Putamen (tissue), 1 donor: ENCODE measurements around the gene UTP11.

Source experiments
- DNase-seq: peaks from one replicate; pipeline ENCODE4 v3.0.0-alpha.2; 2016; ENCODE audit warnings: low spot score

The UTP11 gene

DNA sequence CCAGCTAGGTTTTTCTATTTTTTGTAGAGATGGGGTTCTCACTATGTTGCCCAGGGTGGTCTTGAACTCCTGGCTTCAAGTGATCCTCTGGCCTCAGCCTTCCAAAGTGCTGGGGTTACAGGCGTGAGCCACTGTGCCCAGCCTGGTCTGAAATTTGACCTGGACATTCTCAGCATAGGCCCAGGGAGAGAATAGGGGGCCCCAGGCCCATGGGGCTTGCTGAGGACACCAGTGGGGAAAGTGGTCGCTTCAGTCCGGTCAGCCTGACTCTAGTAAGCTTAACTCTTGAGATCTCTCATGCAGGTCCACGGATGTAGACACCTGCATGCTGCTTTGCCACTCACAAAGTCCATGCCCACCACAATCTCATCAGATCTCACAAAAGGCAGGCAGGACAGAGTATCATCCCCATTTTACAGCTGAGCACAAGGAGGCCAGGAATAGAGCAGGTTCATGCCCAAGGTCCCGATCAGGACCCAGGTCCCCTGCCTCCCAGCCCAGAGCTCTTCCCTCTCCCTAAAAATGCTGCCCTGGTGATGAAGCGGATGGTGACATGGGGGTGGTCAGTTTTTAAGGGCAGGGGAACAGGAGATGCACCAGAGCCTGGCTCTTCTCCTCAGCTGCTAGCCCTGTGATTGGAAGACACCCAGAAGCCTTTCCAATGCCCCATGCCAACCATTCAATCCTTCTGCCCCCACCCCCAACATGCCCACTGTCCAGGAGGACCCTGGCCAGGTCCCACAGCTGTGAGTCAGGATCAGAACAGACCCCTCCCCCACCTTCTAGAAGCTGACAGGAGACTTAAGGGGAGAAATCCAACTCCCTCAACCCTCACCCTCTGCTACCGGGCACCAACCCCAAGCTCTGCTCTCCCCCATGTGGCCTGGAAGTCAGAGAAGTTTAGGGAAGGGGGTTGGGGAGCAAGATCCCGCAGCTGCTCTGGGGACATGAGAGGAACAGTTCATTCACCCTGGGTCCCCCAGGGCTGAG, 9.0 kb upstream of the UTP11 start:
- no peak for DNase-seq

- DNase-seq: no peak
Measured at GRCh38 chr1:38004284-38005108, 8.0 kb upstream of the UTP11 start.

- no peak for DNase-seq
Measured at GRCh38 chr1:38005195-38006007, 7.1 kb upstream of the UTP11 start, which contains the start of gene FHL3. Gene FHL3 (minus strand): TSS chr1:38005514. CDS start chr1:37999412, 6,102 bp downstream.

- DNase-seq: no peak
Measured at GRCh38 chr1:38006008-38006828, 6.3 kb upstream of the UTP11 start.

DNA sequence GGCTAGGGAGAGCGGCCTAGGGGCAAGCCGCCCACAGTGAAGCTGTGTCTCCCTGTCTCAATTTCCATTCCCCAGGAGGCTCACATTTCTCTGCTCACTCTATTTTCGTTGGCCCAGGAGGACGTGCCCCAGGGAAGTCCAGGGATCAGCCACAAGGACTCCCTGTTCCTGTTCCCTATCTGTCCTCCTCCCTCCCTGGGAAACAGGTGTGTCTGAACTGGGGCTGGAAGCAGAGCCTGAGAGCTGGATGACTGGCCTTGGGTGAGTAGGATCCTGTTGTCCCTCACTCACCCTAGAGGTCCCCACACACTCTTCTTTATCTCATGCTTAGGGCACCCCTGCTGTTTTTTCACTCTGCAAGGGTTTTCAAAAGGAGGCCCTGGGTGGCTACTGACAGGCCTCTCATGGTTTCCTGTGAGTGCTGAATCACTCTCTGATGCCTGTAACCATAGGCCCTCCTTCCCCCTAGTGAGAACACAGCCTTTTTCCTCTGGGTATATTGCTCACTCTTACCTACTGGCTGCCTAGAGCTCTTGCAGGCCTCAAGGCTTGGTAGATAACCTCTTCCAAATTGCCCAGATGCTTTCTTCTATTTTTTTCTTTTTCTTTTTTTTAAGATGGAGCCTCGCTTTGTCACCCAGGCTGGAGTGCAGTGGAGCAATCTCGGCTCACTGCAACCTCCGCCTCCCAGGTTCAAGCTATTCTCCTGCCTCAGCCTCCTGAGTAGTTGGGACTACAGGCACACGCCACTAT, 3.3 kb upstream of the UTP11 start:
- no peak for DNase-seq

DNA sequence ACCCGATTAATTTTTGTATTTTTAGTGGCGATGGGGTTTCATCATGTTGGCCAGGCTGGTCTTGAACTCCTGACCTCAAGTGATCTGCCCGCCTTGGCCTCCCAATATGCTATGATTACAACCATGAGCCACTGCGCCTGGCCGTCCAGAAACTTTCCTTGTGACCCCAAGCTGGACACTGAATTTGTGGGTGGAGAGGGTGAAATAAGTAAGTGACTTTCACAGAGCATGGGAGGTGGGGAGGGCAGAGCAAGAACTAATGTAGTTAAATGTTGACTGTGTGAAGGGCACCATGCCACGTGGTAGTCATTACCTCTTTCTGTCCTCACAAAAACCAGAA, 2.7 kb upstream of the UTP11 start:
- DNase-seq: no peak

GRCh38 chr1:38013227-38013622, 691 bp downstream of the UTP11 start:
- DNase-seq: no peak

DNA sequence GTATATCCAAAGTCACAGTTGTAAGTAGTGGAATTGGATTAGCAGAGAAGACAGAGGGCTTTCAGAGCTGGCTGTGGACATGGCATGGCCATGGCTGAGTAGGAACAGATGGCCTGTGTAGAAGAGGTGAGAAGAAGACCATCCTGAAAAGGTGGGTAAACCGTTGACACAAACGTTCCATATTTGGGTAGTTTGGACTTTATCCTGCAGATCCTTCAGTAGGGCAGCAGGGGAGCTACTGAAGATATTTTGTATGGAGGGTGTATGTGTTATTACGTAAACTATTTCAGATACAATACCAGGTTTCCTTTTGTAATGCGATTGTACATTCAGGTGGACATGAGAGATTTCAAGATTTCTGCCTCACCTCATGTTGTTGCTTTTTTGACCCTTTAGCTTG, 1.6 kb downstream of the UTP11 start:
- DNase-seq: no peak

- DNase-seq: no peak
Measured at GRCh38 chr1:38014724-38015424, 2.3 kb downstream of the UTP11 start.

DNA sequence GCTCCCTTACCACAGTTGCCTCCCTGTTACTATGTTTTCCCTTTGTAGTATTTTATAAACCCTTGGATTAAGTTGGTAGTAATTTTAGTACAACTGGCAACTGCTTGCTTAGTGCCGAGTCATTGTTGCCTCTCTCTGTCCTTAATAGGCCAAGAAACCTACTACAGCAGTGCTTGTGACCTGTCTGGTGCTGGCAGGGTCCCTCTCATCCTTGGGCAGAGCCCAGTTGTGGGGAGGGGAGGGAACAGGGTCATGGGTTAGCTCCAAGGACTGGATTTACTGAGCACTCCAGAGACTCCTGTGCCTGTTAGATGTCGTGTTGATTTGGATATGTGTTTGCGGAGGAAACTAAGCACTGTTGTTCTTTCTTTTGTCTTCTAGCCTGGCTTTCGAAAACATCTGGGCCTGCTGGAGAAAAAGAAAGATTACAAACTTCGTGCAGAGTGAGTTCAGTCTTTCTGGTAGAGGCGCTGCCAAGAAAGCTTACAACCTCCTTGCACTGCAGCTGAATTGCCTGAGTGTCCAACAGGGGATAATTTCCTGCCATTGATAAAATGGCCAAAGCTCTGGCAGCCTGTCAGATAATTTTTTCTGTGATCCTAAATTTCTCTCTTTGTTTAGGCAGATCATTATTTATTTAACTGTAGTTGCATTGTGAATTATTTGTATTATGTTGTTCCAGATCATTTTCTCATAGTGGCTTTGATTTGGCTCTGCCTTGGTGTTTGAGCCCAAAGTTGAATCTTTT, 3.6 kb downstream of the UTP11 start:
- DNase-seq: no peak

DNA sequence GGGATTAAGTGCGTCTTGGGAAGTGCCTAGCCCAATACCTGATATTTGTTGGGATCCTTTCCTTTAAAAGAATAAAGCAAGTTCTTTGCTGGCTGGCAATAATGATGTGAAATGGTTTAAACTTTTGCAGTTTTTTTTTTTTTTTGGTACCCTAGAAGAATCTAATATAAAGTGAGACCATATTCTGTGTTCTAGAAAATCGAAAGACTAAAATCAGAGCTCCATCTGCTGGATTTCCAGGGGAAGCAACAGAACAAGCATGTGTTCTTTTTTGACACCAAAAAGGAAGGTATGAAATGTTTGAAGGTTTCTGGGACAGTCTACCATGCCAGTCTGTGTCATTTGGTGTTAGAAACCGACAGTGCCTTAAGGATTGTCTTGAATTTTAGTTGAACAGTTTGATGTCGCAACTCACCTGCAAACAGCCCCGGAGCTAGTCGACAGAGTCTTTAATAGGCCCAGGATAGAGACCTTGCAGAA, 6.4 kb downstream of the UTP11 start:
- no peak for DNase-seq

- no peak for DNase-seq
Measured at GRCh38 chr1:38020396-38020795, 7.9 kb downstream of the UTP11 start.

- no peak for DNase-seq
Measured at GRCh38 chr1:38021969-38022368, 9.4 kb downstream of the UTP11 start.

DNA sequence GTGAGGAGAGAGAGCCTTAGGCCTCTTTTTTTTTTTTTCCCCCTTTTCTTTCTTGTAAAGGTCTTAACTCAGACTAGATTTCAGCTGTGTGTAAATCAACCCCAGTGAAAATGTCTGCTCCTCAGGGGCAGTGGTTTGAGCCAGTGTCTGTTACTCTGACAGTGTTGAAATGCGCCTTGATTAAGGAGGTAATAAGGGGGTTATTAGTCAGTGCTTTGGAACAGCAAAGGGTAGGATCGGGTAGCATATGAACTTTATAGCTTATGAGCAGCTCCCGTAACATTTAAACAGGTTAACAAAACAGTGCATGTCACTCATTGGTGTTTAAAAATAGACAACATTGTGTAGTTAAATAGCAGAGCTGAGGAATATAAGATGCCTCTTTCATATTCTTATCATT, 10.3 kb downstream of the UTP11 start:
- no peak for DNase-seq

DNA sequence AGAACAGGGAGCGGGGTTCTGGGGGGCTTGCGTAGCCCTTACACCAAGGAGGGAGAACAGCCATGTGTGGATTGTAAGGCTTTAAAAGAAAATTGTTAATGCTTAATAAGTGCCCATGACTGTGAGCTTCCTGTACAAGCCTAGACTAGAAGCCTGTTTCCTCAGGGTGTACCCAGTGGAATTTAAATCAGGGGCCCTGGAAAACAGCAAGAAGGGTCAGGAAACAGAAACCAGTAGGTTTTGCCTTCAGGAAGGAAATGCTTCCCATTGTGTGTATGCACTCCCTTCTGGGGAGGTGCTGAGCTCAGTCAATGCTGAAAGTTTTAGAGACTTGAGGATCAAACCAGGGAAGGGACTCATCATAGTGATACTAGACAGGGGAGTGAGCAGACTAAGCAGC, 12.7 kb downstream of the UTP11 start:
- no peak for DNase-seq

GRCh38 chr1:38025664-38026063, 13.1 kb downstream of the UTP11 start:
- no peak for DNase-seq

- DNase-seq: no peak
Measured at GRCh38 chr1:38026592-38027200, 14.2 kb downstream of the UTP11 start.
